KMS-11 (cell line): ENCODE data around the gene NOTO.
"Not testable (repeated sequence)": the region's sequence is repeated elsewhere in the genome, so short reads cannot be mapped to it uniquely, and the experiment has no call there.

Experiments used
- H2AFZ ChIP-seq: fragments of 200-600 bp; sonication (generic); 2 replicates; pipeline ENCODE4 v1.6.1; 2016; ENCODE audit warnings: antibody characterized with exemption, mixed run types, low read depth
- H3K27ac ChIP-seq: fragments of 200-600 bp; sonication (generic); 2 replicates; pipeline ENCODE4 v1.6.1; 2016; ENCODE audit warnings: mild to moderate bottlenecking, mixed run types
- H3K27me3 ChIP-seq: fragments of 200-600 bp; sonication (generic); 2 replicates; pipeline ENCODE4 v1.6.1; 2017; ENCODE audit warnings: mild to moderate bottlenecking, low read depth, mixed run types, moderate library complexity; ENCODE audit not compliant: insufficient read depth
- H3K36me3 ChIP-seq: fragments of 200-600 bp; sonication (generic); 2 replicates; pipeline ENCODE4 v1.6.1; 2017; ENCODE audit warnings: mild to moderate bottlenecking, mixed run types; ENCODE audit not compliant: insufficient read depth
- H3K4me1 ChIP-seq: fragments of 200-600 bp; sonication (generic); 2 replicates; pipeline ENCODE4 v1.6.1; 2016; ENCODE audit warnings: mild to moderate bottlenecking, low read depth, mixed run types; ENCODE audit not compliant: poor library complexity, severe bottlenecking
- H3K4me2 ChIP-seq: fragments of 200-600 bp; sonication (generic); 2 replicates; pipeline ENCODE4 v1.7.0; 2016; ENCODE audit warnings: mild to moderate bottlenecking, mixed run types
- H3K4me3 ChIP-seq: fragments of 200-600 bp; sonication (generic); IDR thresholded peaks from 2 replicates; pipeline ENCODE4 v1.6.1; 2017; ENCODE audit warnings: low read depth, low read length, mixed read lengths; ENCODE audit not compliant: insufficient read depth
- H3K79me2 ChIP-seq: fragments of 200-600 bp; sonication (generic); 2 replicates; pipeline ENCODE4 v1.6.1; 2016; ENCODE audit warnings: low read depth, mixed run types; ENCODE audit not compliant: insufficient read depth
- H3K9ac ChIP-seq: fragments of 200-600 bp; sonication (generic); 2 replicates; pipeline ENCODE4 v1.6.1; 2016; ENCODE audit warnings: mild to moderate bottlenecking, mixed run types
- H4K20me1 ChIP-seq: fragments of 200-600 bp; sonication (generic); 2 replicates; pipeline ENCODE4 v1.6.1; 2016; ENCODE audit warnings: mild to moderate bottlenecking, mixed run types; ENCODE audit not compliant: insufficient read depth
- CTCF ChIP-seq: fragments of 200-600 bp; sonication (generic); conservative IDR thresholded peaks from 2 replicates; pipeline ENCODE4 v1.6.1; 2017; ENCODE audit warnings: low read depth, mild to moderate bottlenecking, antibody characterized with exemption, low read length, moderate library complexity, mixed read lengths

NOTO gene

GRCh38 chr2:73177645-73178255, 24.6 kb upstream of the NOTO start:
- Histone ChIP-seq H3K79me2 (no peaks in the 10 kb centered on the region), H3K4me2 (peak overlapping the region; percentile 53), H3K36me3 (no peaks in the 10 kb centered on the region), H3K4me1 (peaks cover 6% of the 10 kb centered on the region), H2AFZ (peak overlapping the region; percentile 76), H3K27ac (no peak overlapping the region), H3K4me3 (peak overlapping the region; percentile 32), H3K9ac (no peak overlapping the region), H3K27me3 (peaks cover 7% of the 10 kb centered on the region; the same call in 1 of the 2 replicates), H4K20me1 (no peaks in the 10 kb centered on the region)
- peak; percentile 63 for TF ChIP-seq CTCF

- no peak for TF ChIP-seq CTCF
- H3K27me3 ChIP-seq = no peaks in the 10 kb centered on the region
- H3K4me3 ChIP-seq = no peak overlapping the region
- H3K79me2 ChIP-seq = no peaks in the 10 kb centered on the region
- no peaks in the 10 kb centered on the region for H3K36me3 ChIP-seq
- H3K4me1 ChIP-seq = no peaks in the 10 kb centered on the region
- H4K20me1 ChIP-seq = no peaks in the 10 kb centered on the region
- H3K27ac ChIP-seq = no peak overlapping the region
- no peak overlapping the region for H2AFZ ChIP-seq
- no peak overlapping the region for H3K4me2 ChIP-seq
- H3K9ac ChIP-seq = no peak overlapping the region
These were observed 16.4 kb upstream of the NOTO start for GRCh38 chr2:73185965-73186364.

GRCh38 chr2:73187549-73187948, 14.8 kb upstream of the NOTO start:
- Histone ChIP-seq H3K4me1 (no peaks in the 10 kb centered on the region), H2AFZ (no peak overlapping the region), H3K9ac (no peak overlapping the region), H4K20me1 (no peaks in the 10 kb centered on the region), H3K4me3 (no peak overlapping the region), H3K79me2 (no peaks in the 10 kb centered on the region), H3K4me2 (no peak overlapping the region), H3K27me3 (no peaks in the 10 kb centered on the region), H3K36me3 (no peaks in the 10 kb centered on the region), H3K27ac (no peak overlapping the region)
- TF ChIP-seq CTCF = no peak

- Histone ChIP-seq H3K9ac (no peak overlapping the region), H2AFZ (no peak overlapping the region), H3K4me2 (no peak overlapping the region), H3K4me1 (no peaks in the 10 kb centered on the region), H3K36me3 (no peaks in the 10 kb centered on the region), H3K79me2 (no peaks in the 10 kb centered on the region), H3K27ac (no peak overlapping the region), H3K4me3 (no peak overlapping the region), H3K27me3 (no peaks in the 10 kb centered on the region), H4K20me1 (no peaks in the 10 kb centered on the region)
- no peak for TF ChIP-seq CTCF
These were observed 4.8 kb upstream of the NOTO start for GRCh38 chr2:73197579-73197978.

- not testable (repeated sequence) for H3K9ac ChIP-seq, H4K20me1 ChIP-seq, H3K79me2 ChIP-seq, H3K4me3 ChIP-seq, H3K36me3 ChIP-seq, H3K4me1 ChIP-seq, H3K4me2 ChIP-seq, H3K27me3 ChIP-seq, H3K27ac ChIP-seq, H2AFZ ChIP-seq
These were observed 2.1 kb upstream of the NOTO start for GRCh38 chr2:73200281-73200680.
